HL-60/S4 treated with retinoic acid at 250 ng/mL for 4 days and 3 days (cell line): Measurements from ENCODE around the gene LBHD2.
"Not testable (repeated sequence)": the region's sequence is repeated elsewhere in the genome, so short reads cannot be mapped to it uniquely, and the experiment has no call there.

Source experiments
- in situ Hi-C: fragments of 300-500 bp; cut with MboI; formaldehyde crosslinking; loops from 2 replicates; pipeline ENCODE4 v1.7.0; 2022; ENCODE audit warnings: low sequenced_read_pairs

LBHD2 gene

GRCh38 chr14:103115845-103116572, 32.0 kb downstream of the LBHD2 start:
- in situ Hi-C loops, result no loop called here

- in situ Hi-C loops, result no loop called here
Measured at GRCh38 chr14:103116636-103117035, 32.6 kb downstream of the LBHD2 start.

- in situ Hi-C loops, result not testable (repeated sequence)
Measured at GRCh38 chr14:103117499-103117898, 33.5 kb downstream of the LBHD2 start.

GRCh38 chr14:103118018-103118662, 34.1 kb downstream of the LBHD2 start:
- in situ Hi-C loops, result no loop called here

GRCh38 chr14:103118663-103119404, 34.8 kb downstream of the LBHD2 start:
- in situ Hi-C loops, result no loop called here

- in situ Hi-C loops, result not testable (repeated sequence)
Measured at GRCh38 chr14:103119527-103119926, 35.5 kb downstream of the LBHD2 start.

- in situ Hi-C loops, result no loop called here
Measured at GRCh38 chr14:103121121-103121845, 37.3 kb downstream of the LBHD2 start.

- in situ Hi-C loops, result no loop called here
Measured at GRCh38 chr14:103121846-103122584, 38.0 kb downstream of the LBHD2 start.

- in situ Hi-C loops, result no loop called here
Measured at GRCh38 chr14:103122585-103122946, 38.6 kb downstream of the LBHD2 start.

- in situ Hi-C loops, result no loop called here
Measured at GRCh38 chr14:103122947-103123633, 39.1 kb downstream of the LBHD2 start, which contains the start of gene TNFAIP2. TNFAIP2 (plus strand) TSS chr14:103123461; CDS start chr14:103126458, 2,997 bp downstream.

- in situ Hi-C loops, result no loop called here
Measured at GRCh38 chr14:103123634-103124500, 39.9 kb downstream of the LBHD2 start.

- in situ Hi-C loops, result no loop called here
Measured at GRCh38 chr14:103124501-103125001, 40.5 kb downstream of the LBHD2 start.

- in situ Hi-C loops, result no loop called here
Measured at GRCh38 chr14:103125098-103126070, 41.4 kb downstream of the LBHD2 start.

GRCh38 chr14:103126088-103126872, 42.3 kb downstream of the LBHD2 start:
- in situ Hi-C loops, result no loop called here

GRCh38 chr14:103126873-103127304, 42.9 kb downstream of the LBHD2 start:
- in situ Hi-C loops, result no loop called here

- in situ Hi-C loops, result no loop called here
Measured at GRCh38 chr14:103127356-103127755, 43.3 kb downstream of the LBHD2 start.
